Medulla oblongata (tissue), 1 donor: Measurements from ENCODE around the gene ANK3.

ENCODE experiments used
- DNase-seq: peaks from one replicate; pipeline ENCODE4 v3.0.0-alpha.2; 2015; ENCODE audit errors: extremely low spot score

Gene ANK3

GRCh38 chr10:60377042-60377352, 12.7 kb downstream of the ANK3 start:
- DNase-seq: no peak

GRCh38 chr10:60376221-60377041, 13.2 kb downstream of the ANK3 start:
- DNase-seq: no peak

- no peak for DNase-seq
These were observed 14.2 kb downstream of the ANK3 start for GRCh38 chr10:60375293-60376004.

- no peak for DNase-seq
These were observed 14.8 kb downstream of the ANK3 start for GRCh38 chr10:60374836-60375235.

GRCh38 chr10:60372436-60372835, 17.2 kb downstream of the ANK3 start:
- peak; percentile 62 for DNase-seq

- DNase-seq: no peak
These were observed 20.1 kb downstream of the ANK3 start for GRCh38 chr10:60369547-60369930.

GRCh38 chr10:60368875-60369546, 20.7 kb downstream of the ANK3 start:
- DNase-seq: no peak

- DNase-seq: no peak
These were observed 21.8 kb downstream of the ANK3 start for GRCh38 chr10:60367901-60368300.

- DNase-seq: no peak
These were observed 22.2 kb downstream of the ANK3 start for GRCh38 chr10:60367431-60367830.

- DNase-seq: peak; percentile 64
These were observed 22.7 kb downstream of the ANK3 start for GRCh38 chr10:60367024-60367423.

GRCh38 chr10:60363187-60363586, 26.5 kb downstream of the ANK3 start:
- DNase-seq: no peak

- no peak for DNase-seq
These were observed 27.2 kb downstream of the ANK3 start for GRCh38 chr10:60362461-60362860.

- DNase-seq: no peak
These were observed 30.6 kb downstream of the ANK3 start for GRCh38 chr10:60359066-60359465.

GRCh38 chr10:60358282-60358681, 31.4 kb downstream of the ANK3 start:
- DNase-seq: no peak

- peak; percentile 88 for DNase-seq
These were observed 36.0 kb downstream of the ANK3 start for GRCh38 chr10:60353519-60354258.

GRCh38 chr10:60352105-60352504, 37.6 kb downstream of the ANK3 start:
- peak; percentile 47 for DNase-seq

GRCh38 chr10:60351191-60351853, 38.4 kb downstream of the ANK3 start:
- peak; percentile 67 for DNase-seq

GRCh38 chr10:60350400-60350799, 39.3 kb downstream of the ANK3 start:
- DNase-seq: no peak

GRCh38 chr10:60349426-60349825, 40.2 kb downstream of the ANK3 start:
- no peak for DNase-seq

GRCh38 chr10:60348982-60349381, 40.7 kb downstream of the ANK3 start:
- no peak for DNase-seq

- no peak for DNase-seq
These were observed 42.4 kb downstream of the ANK3 start for GRCh38 chr10:60347270-60347669.

- no peak for DNase-seq
These were observed 43.0 kb downstream of the ANK3 start for GRCh38 chr10:60346661-60347060.
